Ascending aorta (tissue), 2 donors: ENCODE measurements around the gene MYO3B. TPM values are rescaled to one million over a fixed set of nuclear protein-coding genes. Genes with fewer than 3 reads are reported as not detected.

ENCODE experiments used
- DNase-seq, 2 donors: peaks; one replicate each; pipeline ENCODE4 v3.0.0-alpha.2; 2019; ENCODE audit warnings: low spot score in 2 of 2
- H3K27ac ChIP-seq, 2 donors: fragments of 200-600 bp; sonication (generic); one replicate each; pipeline ENCODE4 v1.5.1; 2016 to 2017; ENCODE audit warnings: mild to moderate bottlenecking in 1 of 2
- H3K27me3 ChIP-seq: fragments of 200-600 bp; sonication (generic); one replicate; pipeline ENCODE4 v1.5.1; 2017
- H3K36me3 ChIP-seq, 2 donors: fragments of 200-600 bp; sonication (generic); one replicate each; pipeline ENCODE4 v1.5.1; 2016
- H3K4me1 ChIP-seq, 2 donors: fragments of 200-600 bp; sonication (generic); one replicate each; pipeline ENCODE4 v1.5.1; 2016 to 2017; ENCODE audit warnings: mild to moderate bottlenecking in 1 of 2
- H3K4me3 ChIP-seq, 2 donors: fragments of 200-600 bp; sonication (generic); one replicate each; pipeline ENCODE4 v1.5.1; 2016 to 2017; ENCODE audit warnings: mild to moderate bottlenecking in 1 of 2
- H3K9me3 ChIP-seq, 2 donors: fragments of 200-600 bp; sonication (generic); one replicate each; pipeline ENCODE4 v1.5.1; 2016
- CTCF ChIP-seq, 3 experiments: fragments of 200-600 bp in 2 of 3; fragments of 450-650 bp in 1 of 3; sonication (generic) in 2 of 3; IDR thresholded peaks; one replicate each; pipeline ENCODE4 v1.5.1; 2016 to 2019; ENCODE audit warnings: antibody characterized with exemption in 3 of 3, mild to moderate bottlenecking in 1 of 3, moderate library complexity in 1 of 3
- intact Hi-C: fragments of 100-400 bp; cut with DNase I; formaldehyde crosslinking; loops from one replicate; pipeline ENCODE4 v1.15.1; 2023
- total RNA-seq: library from RNA; depleted of rRNA; stranded (reverse); fragments of >200 nt; gene quantifications from one replicate; pipeline ENCODE4 v1.1.0, GENCODE V29; 2016

The MYO3B gene
- total RNA-seq, 1 donor from 2014 or later = not detected

GRCh38 chr2:170176212-170176611 lies 1.7 kb upstream of the MYO3B start:
- intact Hi-C loops = no loop called here
- H3K4me1 ChIP-seq = no peaks in the 10 kb centered on the region
- TF ChIP-seq CTCF (IDR thresholded peaks at IDR 0.05) = no peak
- no peak overlapping the region for H3K4me3 ChIP-seq
- H3K36me3 ChIP-seq = no peaks in the 10 kb centered on the region
- H3K27ac ChIP-seq = no peak overlapping the region
- no peaks in the 10 kb centered on the region for H3K27me3 ChIP-seq
- no peaks in the 10 kb centered on the region for H3K9me3 ChIP-seq
- DNase-seq = no peak

GRCh38 chr2:170180031-170180566 lies 2.2 kb downstream of the MYO3B start:
- DNase-seq = no peak
- intact Hi-C loops = no loop called here
- TF ChIP-seq CTCF (IDR thresholded peaks at IDR 0.05) = no peak

GRCh38 chr2:170181602-170182001 lies 3.7 kb downstream of the MYO3B start:
- no peaks in the 10 kb centered on the region for H3K4me1 ChIP-seq
- H3K27me3 ChIP-seq = no peaks in the 10 kb centered on the region
- no peak overlapping the region for H3K4me3 ChIP-seq
- TF ChIP-seq CTCF (IDR thresholded peaks at IDR 0.05) = no peak
- no peak for DNase-seq
- intact Hi-C loops = no loop called here
- no peak overlapping the region for H3K27ac ChIP-seq
- no peaks in the 10 kb centered on the region for H3K36me3 ChIP-seq
- peaks cover 0 to 10% of the 10 kb centered on the region in 2 donors for H3K9me3 ChIP-seq

More at GRCh38 chr2:170180031-170180566, 2.2 kb downstream of the MYO3B start:
- Histone ChIP-seq H3K4me1 (no peaks in the 10 kb centered on the region), H3K4me3 (no peak overlapping the region), H3K9me3 (peaks cover 0 to 5% of the 10 kb centered on the region in 2 donors), H3K27ac (no peak overlapping the region), H3K36me3 (no peaks in the 10 kb centered on the region), H3K27me3 (no peaks in the 10 kb centered on the region)

GRCh38 chr2:170185319-170185718 lies 7.4 kb downstream of the MYO3B start:
- H3K27me3 ChIP-seq = no peaks in the 10 kb centered on the region
- no peak for TF ChIP-seq CTCF (IDR thresholded peaks at IDR 0.05)
- intact Hi-C loops = no loop called here
- peaks cover 0 to 10% of the 10 kb centered on the region in 2 donors for H3K9me3 ChIP-seq
- DNase-seq = no peak
- H3K36me3 ChIP-seq = no peaks in the 10 kb centered on the region
- H3K4me3 ChIP-seq = no peak overlapping the region
- H3K27ac ChIP-seq = no peak overlapping the region
- no peaks in the 10 kb centered on the region for H3K4me1 ChIP-seq

GRCh38 chr2:170189757-170190156 lies 11.8 kb downstream of the MYO3B start:
- Histone ChIP-seq H3K27me3 (no peaks in the 10 kb centered on the region), H3K4me3 (no peak overlapping the region), H3K36me3 (no peaks in the 10 kb centered on the region), H3K4me1 (no peaks in the 10 kb centered on the region), H3K27ac (no peak overlapping the region), H3K9me3 (peaks cover 0 to 8% of the 10 kb centered on the region in 2 donors)
- TF ChIP-seq CTCF (IDR thresholded peaks at IDR 0.05) = no peak
- intact Hi-C loops = no loop called here
- DNase-seq = no peak

GRCh38 chr2:170190172-170190571 lies 12.2 kb downstream of the MYO3B start:
- no peak overlapping the region for H3K27ac ChIP-seq
- intact Hi-C loops = no loop called here

More at GRCh38 chr2:170190172-170190571, 12.2 kb downstream of the MYO3B start:
- Histone ChIP-seq H3K27me3 (no peaks in the 10 kb centered on the region), H3K4me3 (no peak overlapping the region), H3K4me1 (no peaks in the 10 kb centered on the region), H3K9me3 (peaks cover 0 to 4% of the 10 kb centered on the region in 2 donors), H3K36me3 (no peaks in the 10 kb centered on the region)
- DNase-seq = no peak
- no peak for TF ChIP-seq CTCF (IDR thresholded peaks at IDR 0.05)
